ENCODE data around the gene GLMP.

GLMP gene, protein sequence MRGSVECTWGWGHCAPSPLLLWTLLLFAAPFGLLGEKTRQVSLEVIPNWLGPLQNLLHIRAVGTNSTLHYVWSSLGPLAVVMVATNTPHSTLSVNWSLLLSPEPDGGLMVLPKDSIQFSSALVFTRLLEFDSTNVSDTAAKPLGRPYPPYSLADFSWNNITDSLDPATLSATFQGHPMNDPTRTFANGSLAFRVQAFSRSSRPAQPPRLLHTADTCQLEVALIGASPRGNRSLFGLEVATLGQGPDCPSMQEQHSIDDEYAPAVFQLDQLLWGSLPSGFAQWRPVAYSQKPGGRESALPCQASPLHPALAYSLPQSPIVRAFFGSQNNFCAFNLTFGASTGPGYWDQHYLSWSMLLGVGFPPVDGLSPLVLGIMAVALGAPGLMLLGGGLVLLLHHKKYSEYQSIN

DNA sequence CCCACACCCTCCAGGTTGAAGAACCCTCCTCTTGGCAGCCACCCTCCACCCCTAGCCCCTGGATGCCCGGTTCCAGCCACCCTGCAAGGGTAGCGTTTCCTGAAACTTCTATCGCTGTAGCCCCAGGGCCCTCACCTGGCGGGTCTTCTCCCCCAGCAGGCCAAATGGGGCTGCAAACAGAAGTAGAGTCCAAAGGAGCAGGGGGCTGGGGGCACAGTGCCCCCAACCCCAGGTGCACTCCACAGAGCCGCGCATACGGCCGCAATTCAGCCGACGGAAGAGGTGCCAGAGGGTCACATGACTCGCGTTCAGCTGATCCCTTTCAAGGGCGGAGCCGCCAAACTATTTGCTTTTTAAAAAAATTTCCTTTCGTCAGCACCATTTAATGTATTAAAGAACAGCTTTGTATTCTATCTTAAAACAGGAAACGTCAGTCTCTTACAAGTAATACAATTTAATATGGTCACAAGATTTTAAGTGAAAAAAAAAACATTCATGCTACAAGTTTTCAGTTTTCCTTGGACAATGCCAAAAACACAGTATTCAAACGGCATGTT lies at the start of gene GLMP:
Gene GLMP, minus strand, starts transcription at position 289 of the 557 bp plus-strand sequence. Its CDS starts 34 bp downstream, at position 255.
- Histone ChIP-seq H3K27ac (peak within 1 kb of the TSS; percentile 66 to 72), H3K4me3 (peak within 1 kb of the TSS; percentile 80)
- no peak for DNase-seq (ENCODE audit: low spot score)
- TF ChIP-seq, protein P1, sequence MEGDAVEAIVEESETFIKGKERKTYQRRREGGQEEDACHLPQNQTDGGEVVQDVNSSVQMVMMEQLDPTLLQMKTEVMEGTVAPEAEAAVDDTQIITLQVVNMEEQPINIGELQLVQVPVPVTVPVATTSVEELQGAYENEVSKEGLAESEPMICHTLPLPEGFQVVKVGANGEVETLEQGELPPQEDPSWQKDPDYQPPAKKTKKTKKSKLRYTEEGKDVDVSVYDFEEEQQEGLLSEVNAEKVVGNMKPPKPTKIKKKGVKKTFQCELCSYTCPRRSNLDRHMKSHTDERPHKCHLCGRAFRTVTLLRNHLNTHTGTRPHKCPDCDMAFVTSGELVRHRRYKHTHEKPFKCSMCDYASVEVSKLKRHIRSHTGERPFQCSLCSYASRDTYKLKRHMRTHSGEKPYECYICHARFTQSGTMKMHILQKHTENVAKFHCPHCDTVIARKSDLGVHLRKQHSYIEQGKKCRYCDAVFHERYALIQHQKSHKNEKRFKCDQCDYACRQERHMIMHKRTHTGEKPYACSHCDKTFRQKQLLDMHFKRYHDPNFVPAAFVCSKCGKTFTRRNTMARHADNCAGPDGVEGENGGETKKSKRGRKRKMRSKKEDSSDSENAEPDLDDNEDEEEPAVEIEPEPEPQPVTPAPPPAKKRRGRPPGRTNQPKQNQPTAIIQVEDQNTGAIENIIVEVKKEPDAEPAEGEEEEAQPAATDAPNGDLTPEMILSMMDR (IDR thresholded peaks at IDR 0.05): no peak

DNA sequence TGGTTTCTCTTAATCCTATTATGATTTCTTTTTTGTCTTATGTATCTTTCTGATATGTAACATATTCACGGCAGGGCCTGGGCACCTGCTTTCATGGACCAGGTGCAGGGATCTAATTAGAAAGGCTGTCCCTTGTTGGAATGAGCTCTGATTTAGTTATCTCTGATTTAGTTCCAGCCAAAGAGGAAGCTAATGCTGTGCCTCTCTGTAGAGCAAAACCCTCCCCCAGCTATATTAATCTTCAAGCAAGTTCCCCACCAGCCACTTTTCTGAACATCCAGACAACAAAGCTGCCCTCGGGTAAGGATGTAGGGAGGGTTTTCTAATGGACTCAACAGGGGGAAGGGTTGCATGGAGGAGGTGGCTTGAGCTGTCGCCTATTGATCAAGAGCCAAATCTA lies 48.9 kb upstream of the GLMP start:
- DNase-seq (ENCODE audit: low spot score): no peak
- no peak overlapping the region for H3K4me3 ChIP-seq
- H3K27ac ChIP-seq: no peak overlapping the region
- TF ChIP-seq, protein P1 (IDR thresholded peaks at IDR 0.05): no peak

DNA sequence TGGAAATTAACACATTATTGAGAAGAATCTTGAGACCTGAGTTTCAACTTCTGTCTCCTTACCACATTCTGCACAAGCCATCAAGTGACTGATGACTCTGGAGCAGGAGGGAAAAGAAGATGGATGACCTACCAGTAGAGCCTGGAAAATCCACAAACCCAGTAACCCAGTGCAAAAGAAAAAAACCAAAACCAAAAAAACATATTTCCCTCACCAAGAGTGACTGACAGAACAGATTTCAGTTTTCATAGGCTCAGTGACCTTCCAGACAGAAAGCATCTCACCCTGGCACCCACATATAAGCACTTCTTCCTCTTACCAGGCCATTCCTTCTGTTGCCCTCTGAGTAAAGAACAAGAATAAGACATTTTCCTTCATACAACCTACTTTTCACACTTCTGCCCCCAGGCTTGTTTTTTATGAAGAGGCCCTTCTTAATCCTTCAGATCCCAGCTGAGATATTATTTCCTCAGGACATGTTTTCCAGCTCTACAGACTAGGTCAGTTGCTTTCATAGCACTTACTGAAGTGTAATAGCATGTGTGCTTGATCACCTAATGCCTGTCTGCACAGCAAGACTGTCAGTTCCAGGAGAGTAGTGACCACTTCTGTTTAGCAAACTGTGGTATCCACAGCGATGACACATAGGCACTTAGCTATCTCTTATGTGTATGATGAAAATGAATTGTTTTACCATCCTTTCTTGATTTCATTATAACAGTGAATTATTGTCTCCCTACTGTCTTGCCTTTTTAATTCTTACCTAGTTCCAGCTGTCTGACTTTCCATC lies 46.9 kb upstream of the GLMP start:
- Histone ChIP-seq H3K27ac (no peak overlapping the region), H3K4me3 (no peak overlapping the region)
- TF ChIP-seq, protein P1 (IDR thresholded peaks at IDR 0.05): no peak
- DNase-seq (ENCODE audit: low spot score): no peak

DNA sequence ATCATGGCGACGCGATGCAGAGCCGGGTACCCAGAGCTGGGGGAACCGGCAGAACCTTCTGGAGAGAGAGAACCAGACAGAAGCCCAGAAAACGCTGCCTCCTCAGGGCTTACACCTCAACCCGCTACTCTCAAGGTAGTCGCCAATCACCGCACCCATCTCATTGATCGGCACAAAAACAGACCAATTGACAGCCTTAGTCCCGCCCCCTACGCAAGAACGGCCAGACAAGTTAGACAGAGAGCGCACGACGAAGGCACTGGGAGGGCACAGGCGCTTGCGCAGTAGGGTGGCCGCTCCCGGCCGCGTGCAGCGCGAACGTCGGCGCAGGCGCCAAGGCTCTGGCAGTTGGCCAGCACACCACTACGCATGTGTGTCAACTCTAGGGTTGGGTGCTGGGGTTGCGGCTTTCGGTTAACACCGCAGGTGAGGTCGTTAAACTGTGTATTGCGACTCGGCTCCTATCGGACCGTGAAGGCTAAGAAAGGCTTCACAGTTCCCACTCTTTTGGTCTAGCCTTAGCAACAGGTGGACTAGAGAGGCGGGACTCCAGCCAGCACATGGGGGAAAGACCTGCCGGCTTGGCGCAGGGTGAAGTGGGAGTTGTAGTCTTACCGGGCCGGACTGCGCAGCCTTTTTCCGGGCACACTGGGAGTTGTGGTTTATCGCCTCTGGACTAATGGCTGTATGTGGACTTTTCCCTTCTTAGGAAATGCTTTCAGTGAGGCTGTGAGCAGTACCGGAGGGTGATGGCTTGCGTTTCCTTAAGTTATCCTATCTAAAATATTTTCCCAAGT lies 42.9 kb upstream of the GLMP start, which contains the start of the genes CCT3 and TSACC:
Gene CCT3, minus strand, starts transcription at position 113 of the 797 bp plus-strand sequence. Its CDS starts 108 bp downstream, at position 5.
Gene TSACC, plus strand, starts transcription at position 347 of the 797 bp plus-strand sequence. CDS start 1,232 bp downstream, outside the sequence.
- TF ChIP-seq, protein P1 (IDR thresholded peaks at IDR 0.05): no peak
- peak; percentile 99 for DNase-seq (ENCODE audit: low spot score)
- Histone ChIP-seq H3K27ac (peak within 1 kb of the TSS; percentile 43 to 88), H3K4me3 (peak within 1 kb of the TSS; percentile 81)

DNA sequence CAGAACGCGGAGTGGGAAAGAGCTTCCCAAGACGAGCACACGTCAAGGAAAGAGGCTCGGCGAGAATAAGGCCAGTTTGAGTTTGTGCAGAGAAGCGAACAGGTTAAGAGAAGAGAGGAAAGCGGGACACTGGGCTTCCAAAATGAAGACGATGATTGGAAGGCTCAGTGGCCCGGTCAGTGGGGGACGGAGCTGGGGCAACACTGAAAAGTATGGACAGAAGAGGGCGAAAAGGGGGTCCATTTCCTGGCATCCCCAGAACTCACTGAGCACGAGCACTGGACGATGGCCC lies 42.4 kb upstream of the GLMP start:
- DNase-seq (ENCODE audit: low spot score): no peak
- TF ChIP-seq, protein P1 (IDR thresholded peaks at IDR 0.05): no peak
- H3K4me3 ChIP-seq: peak overlapping the region; percentile 81
- peak overlapping the region; percentile 15 to 83 for H3K27ac ChIP-seq

DNA sequence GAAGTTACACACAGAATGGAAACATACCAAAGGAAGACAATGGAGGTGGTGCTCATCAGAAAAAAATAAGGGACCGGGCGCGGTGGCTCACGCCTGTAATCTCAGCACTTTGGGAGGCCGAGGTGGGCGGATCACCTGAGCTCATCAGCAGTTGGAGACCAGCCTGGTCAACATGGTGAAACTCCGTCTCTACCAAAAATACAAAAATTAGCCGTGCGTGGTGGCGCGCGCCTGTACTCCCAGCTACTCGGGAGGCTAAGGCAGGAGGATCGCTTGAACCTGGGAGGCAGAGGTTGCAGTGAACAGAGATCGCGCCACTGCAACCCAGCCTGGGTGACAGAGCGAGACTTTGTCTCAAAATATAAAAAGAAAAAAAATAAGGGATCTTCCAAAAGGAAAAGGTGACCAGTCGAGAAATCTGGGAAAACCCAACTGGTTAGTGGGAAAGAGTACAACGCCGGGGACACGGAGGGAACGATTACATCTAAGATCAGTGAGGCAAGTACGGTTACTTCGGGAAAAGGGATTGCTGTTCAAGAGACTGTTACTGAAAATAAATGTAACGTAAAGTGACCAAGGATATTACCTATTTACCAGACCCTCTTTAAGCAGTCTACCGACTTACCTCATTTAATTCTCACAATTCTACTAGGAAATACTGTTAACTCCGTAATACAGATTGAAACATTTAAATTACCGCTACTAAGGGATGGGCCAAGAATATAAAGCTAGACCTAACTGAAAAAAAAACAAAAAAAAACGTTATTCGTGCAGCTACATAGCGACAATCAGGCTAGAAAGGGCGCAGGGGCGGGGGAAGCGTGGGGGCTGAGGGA lies 41.8 kb upstream of the GLMP start:
- TF ChIP-seq, protein P1 (IDR thresholded peaks at IDR 0.05): no peak
- peak overlapping the region; percentile 15 to 83 for H3K27ac ChIP-seq
- DNase-seq (ENCODE audit: low spot score): no peak
- H3K4me3 ChIP-seq: peak overlapping the region; percentile 81

All from coronary artery (tissue), 2 donors.